ENCODE measurements around the gene KCNN1. TPM values are rescaled to one million over a fixed set of nuclear protein-coding genes. Genes with fewer than 3 reads are reported as not detected.
A peak's percentile ranks its signal among the peaks of the same experiment; 100 is the strongest.

Gene KCNN1
- total and polyA plus RNA-seq, 8 donors = 0.23 to 0.46 TPM; not detected in 6

DNA sequence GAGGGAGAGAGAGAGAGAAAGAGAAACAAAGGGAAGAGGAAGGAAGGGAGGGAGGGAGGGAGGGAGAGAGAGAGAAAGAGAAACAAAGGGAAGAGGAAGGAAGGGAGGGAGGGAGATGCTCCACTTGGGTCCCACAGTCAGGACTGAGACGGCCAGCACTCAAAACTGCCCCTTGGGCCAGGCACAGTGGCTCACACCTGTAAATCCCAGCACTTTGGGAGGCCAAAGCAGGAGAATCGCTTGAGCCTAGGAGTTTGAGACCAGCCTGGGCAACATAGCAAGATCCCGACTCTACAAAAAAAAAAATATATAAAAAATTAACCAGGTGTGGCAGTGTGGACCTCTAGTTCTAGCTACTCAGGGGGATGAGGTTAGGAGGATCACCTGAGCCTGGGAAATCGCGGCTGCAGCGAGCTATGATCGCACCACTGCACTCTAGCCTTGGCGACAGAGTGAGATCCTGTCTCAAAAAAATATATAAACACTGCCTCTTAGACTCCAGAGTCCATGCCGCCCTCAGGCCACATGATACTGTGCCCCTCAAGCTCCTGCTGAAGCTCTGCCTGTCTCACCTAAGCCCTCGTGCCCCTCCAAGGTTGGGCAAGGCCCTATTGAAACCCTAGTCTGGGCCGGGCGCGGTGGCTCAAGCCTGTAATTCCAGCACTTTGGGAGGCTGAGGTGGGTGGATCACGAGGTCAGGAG is 49.5 kb downstream of the KCNN1 start:
- H3K4me3 ChIP-seq = no peak overlapping the region
- TF ChIP-seq POLR2AphosphoS5 (IDR thresholded peaks at IDR 0.05) (no peak), POLR2A (IDR thresholded peaks at IDR 0.05) (no peak), EP300 (IDR thresholded peaks at IDR 0.05) (no peak)
- TF ChIP-seq, protein P1, sequence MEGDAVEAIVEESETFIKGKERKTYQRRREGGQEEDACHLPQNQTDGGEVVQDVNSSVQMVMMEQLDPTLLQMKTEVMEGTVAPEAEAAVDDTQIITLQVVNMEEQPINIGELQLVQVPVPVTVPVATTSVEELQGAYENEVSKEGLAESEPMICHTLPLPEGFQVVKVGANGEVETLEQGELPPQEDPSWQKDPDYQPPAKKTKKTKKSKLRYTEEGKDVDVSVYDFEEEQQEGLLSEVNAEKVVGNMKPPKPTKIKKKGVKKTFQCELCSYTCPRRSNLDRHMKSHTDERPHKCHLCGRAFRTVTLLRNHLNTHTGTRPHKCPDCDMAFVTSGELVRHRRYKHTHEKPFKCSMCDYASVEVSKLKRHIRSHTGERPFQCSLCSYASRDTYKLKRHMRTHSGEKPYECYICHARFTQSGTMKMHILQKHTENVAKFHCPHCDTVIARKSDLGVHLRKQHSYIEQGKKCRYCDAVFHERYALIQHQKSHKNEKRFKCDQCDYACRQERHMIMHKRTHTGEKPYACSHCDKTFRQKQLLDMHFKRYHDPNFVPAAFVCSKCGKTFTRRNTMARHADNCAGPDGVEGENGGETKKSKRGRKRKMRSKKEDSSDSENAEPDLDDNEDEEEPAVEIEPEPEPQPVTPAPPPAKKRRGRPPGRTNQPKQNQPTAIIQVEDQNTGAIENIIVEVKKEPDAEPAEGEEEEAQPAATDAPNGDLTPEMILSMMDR (IDR thresholded peaks at IDR 0.05) = no peak
- H3K4me1 ChIP-seq = peaks cover 58 to 76% (median 65%) of the 10 kb centered on the region in 4 donors
- 88 to 91% (median 90%) methylated on average over 14 of the region's 14 CpGs for WGBS, 5 donors
- peak overlapping the region; percentile 32 to 89 (median 84) for H3K27ac ChIP-seq
- DNase-seq = no peak
- no peaks in the 10 kb centered on the region for H3K9me3 ChIP-seq
- intact Hi-C loops (cut with DNase I; ENCODE audit: low total_unique reads) = no loop called here
- H3K27me3 ChIP-seq = no peaks in the 10 kb centered on the region
- peaks cover 31 to 44% (median 44%) of the 10 kb centered on the region in 4 donors for H3K36me3 ChIP-seq

DNA sequence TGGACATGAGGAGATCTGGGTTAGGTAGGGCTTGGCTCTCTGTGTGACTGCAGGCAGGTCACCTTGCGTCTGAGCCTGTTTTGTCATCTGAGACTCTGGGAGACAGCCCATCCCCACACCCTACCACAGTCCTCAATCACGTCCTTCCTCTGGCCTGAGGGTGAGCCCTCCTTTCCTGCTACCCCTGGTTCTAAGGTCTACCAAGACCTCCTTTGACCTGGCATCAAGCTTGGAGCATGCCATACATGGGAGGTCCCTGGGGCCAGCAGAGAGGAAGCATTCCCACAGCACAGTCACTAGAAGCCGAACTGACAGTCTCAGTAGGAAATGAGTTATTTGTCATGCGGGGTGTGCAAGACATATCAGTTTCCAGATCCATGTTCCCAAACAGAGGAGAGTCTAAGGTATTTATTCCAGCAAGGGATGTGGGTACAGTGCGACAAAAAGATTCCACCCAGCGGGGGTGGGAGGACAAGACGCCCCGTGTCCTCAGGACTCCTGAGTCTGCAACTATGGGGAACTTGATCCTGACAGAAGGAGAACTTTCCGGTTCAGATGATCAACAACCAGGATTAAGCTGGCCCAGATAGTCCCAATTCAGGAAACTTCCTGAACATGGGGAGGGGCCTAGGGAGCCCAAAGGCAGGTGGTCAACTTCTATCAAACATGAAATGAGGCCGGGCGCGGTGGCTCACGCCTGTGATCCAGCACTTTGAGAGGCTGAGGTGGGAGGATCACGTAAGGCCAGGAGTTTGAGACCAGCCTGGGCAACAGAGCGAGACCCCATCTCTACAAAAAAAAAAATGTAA is 50.6 kb downstream of the KCNN1 start:
- TF ChIP-seq POLR2A (IDR thresholded peaks at IDR 0.05) = no peak
- peak in 1 of 3 donors; percentile 26 for TF ChIP-seq POLR2AphosphoS5 (IDR thresholded peaks at IDR 0.05)
- TF ChIP-seq, protein P1 (IDR thresholded peaks at IDR 0.05) = no peak
- no peak for TF ChIP-seq EP300 (IDR thresholded peaks at IDR 0.05)
- no peak for DNase-seq
- Histone ChIP-seq H3K4me3 (no peak overlapping the region), H3K27ac (peak overlapping the region; percentile 67 to 89 (median 84)), H3K27me3 (no peaks in the 10 kb centered on the region), H3K9me3 (no peaks in the 10 kb centered on the region), H3K4me1 (peaks cover 69 to 86% (median 75%) of the 10 kb centered on the region in 4 donors), H3K36me3 (peaks cover 26 to 33% (median 32%) of the 10 kb centered on the region in 4 donors)
- WGBS, 5 donors = 53 to 62% (median 58%) methylated on average over 14 to 15 of the region's 15 CpGs
- intact Hi-C loops (cut with DNase I; ENCODE audit: low total_unique reads) = no loop called here

DNA sequence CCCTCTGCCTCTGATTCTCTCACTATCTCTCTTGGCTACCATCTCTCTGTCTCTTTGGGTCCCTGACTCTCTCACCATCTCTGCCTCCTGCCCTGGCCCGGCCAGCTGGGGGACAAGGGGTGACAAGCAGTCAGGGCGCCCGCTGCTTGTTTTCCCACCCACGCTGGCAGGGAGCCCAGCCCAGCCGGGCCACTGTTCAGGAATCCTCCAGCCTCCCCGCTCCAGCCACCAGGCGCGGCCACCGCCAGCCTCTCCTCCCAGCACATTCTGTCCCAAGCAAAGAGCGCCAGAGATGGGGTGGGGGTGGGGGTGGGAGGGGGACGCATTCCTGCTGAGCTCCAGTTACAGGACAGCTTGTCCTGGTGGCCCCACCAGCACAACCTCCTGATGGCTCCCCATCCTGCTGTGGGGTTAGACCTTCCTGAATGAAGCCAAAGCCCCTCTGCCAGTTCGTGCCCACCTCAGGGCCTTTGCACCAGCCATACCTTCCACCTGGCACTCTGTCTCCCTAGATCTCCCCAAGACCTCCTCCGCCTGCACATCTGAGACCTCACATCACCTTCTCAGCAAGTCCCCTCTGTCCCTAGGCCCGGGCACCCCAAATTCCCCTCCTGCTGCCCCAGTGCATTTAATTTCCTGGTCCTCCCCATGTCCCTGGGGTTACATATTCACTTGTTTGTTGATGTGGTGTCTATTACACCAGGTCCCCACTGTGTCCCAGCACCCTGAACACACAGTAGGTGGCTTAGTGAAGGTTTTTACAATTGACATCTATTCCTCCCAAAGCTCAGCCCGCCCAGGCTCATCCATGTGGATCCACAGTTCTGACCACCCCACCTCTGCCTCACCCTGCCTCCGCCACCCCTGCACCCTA is 53.5 kb downstream of the KCNN1 start:
- Histone ChIP-seq H3K27me3 (no peaks in the 10 kb centered on the region), H3K27ac (peak overlapping the region; percentile 62 to 89 (median 85)), H3K36me3 (peaks cover 0 to 4% (median 3%) of the 10 kb centered on the region in 4 donors), H3K4me3 (peak overlapping the region in 1 of 4 donors; percentile 4), H3K9me3 (no peaks in the 10 kb centered on the region), H3K4me1 (peaks cover 57 to 78% (median 76%) of the 10 kb centered on the region in 4 donors)
- intact Hi-C loops (cut with DNase I; ENCODE audit: low total_unique reads) = no loop called here
- TF ChIP-seq POLR2AphosphoS5 (IDR thresholded peaks at IDR 0.05) (peak in 2 of 3 donors; percentile 25 to 74), EP300 (IDR thresholded peaks at IDR 0.05) (peak; percentile 73), POLR2A (IDR thresholded peaks at IDR 0.05) (no peak)
- TF ChIP-seq, protein P1 (IDR thresholded peaks at IDR 0.05) = no peak
- peak; percentile 82 to 95 for DNase-seq
- WGBS, 5 donors = 30 to 44% (median 37%) methylated on average over 16 of the region's 16 CpGs
